ENCODE measurements around the gene LGALS9C. TPM values are rescaled to one million over a fixed set of nuclear protein-coding genes. Genes with fewer than 3 reads are reported as not detected.
"Not testable (repeated sequence)": the region's sequence is repeated elsewhere in the genome, so short reads cannot be mapped to it uniquely, and the experiment has no call there.

The LGALS9C gene
- total and polyA plus RNA-seq, 2 of the 13 experiments (the other 11 are each of a cell fraction or from before 2014, with no cell fraction given), result not detected

DNA sequence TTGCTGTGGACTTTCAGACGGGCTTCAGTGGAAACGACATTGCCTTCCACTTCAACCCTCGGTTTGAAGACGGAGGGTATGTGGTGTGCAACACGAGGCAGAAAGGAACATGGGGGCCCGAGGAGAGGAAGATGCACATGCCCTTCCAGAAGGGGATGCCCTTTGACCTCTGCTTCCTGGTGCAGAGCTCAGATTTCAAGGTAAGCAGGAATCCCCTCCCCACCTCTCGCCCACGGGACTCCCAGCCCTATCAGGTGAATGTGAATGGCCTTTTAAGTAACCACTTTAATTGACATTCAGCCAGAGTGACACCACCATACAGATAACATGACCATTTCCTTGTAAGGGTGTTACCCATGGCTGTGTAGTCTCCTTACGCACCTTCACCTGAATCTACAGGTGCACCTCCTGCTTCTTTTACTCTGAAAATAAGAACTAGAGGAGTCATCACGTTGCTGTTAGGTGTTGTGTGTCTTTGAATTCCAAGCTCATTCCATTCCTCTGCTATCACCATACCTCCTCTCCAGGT lies 9.4 kb downstream of the LGALS9C start:
- H3K36me3 ChIP-seq (replicated peaks in 1 of 2; ENCODE audit: control insufficient read depth in 1 of 2, insufficient read depth in 2 of 2, low read length in 2 of 2); H3K9ac ChIP-seq (ENCODE audit: insufficient read depth, low read depth, low read length); intact Hi-C loops (cut with micrococcal nuclease; ENCODE audit: unreplicated experiment); POLR2A ChIA-PET; H3K4me1 ChIP-seq (ENCODE audit: insufficient read depth, low read length); H3K4me3 ChIP-seq (replicated peaks in 1 of 3; ENCODE audit: insufficient read depth in 1 of 3, low read depth in 2 of 3, low read length in 3 of 3); BruUV-seq (replicated peaks); ATAC-seq; CTCF ChIA-PET (ENCODE audit: low intra/inter-chr PET ratio, low total read pairs); in situ Hi-C loops (cut with HindIII; ENCODE audit: extremely low pct_ligation_motif_present, low pct_unique_long_range_greater_than_20kb); H3K4me2 ChIP-seq (ENCODE audit: low read depth, low read length); FAIRE-seq; H3K9me3 ChIP-seq (ENCODE audit: low read length); H3K79me2 ChIP-seq (ENCODE audit: insufficient read depth, low read length); DNase-seq (ENCODE audit: low spot score); H3K27me3 ChIP-seq (ENCODE audit: control insufficient read depth in 1 of 2, insufficient read depth in 2 of 2, low read length in 2 of 2); H4K20me1 ChIP-seq (ENCODE audit: insufficient read depth, low read length); H3K27ac ChIP-seq (ENCODE audit: extremely low read length, insufficient read depth, low read length); H2AFZ ChIP-seq (ENCODE audit: low read length): not testable (repeated sequence)
- 0% methylated on average over 3 of the region's 10 CpGs for WGBS (ENCODE audit: low lambda C conversion rate)

- FAIRE-seq; H3K4me3 ChIP-seq (replicated peaks in 1 of 3; ENCODE audit: insufficient read depth in 1 of 3, low read depth in 2 of 3, low read length in 3 of 3); H3K9me3 ChIP-seq (ENCODE audit: low read length); H3K4me2 ChIP-seq (ENCODE audit: low read depth, low read length); H3K27ac ChIP-seq (ENCODE audit: extremely low read length, insufficient read depth, low read length); H3K9ac ChIP-seq (ENCODE audit: insufficient read depth, low read depth, low read length); H2AFZ ChIP-seq (ENCODE audit: low read length); in situ Hi-C loops (cut with HindIII; ENCODE audit: extremely low pct_ligation_motif_present, low pct_unique_long_range_greater_than_20kb); CTCF ChIA-PET (ENCODE audit: low intra/inter-chr PET ratio, low total read pairs); H3K4me1 ChIP-seq (ENCODE audit: insufficient read depth, low read length); ATAC-seq; BruUV-seq (replicated peaks); intact Hi-C loops (cut with micrococcal nuclease; ENCODE audit: unreplicated experiment); H3K36me3 ChIP-seq (replicated peaks in 1 of 2; ENCODE audit: control insufficient read depth in 1 of 2, insufficient read depth in 2 of 2, low read length in 2 of 2); POLR2A ChIA-PET; H3K27me3 ChIP-seq (ENCODE audit: control insufficient read depth in 1 of 2, insufficient read depth in 2 of 2, low read length in 2 of 2); DNase-seq (ENCODE audit: low spot score); H3K79me2 ChIP-seq (ENCODE audit: insufficient read depth, low read length); H4K20me1 ChIP-seq (ENCODE audit: insufficient read depth, low read length): not testable (repeated sequence)
- WGBS (ENCODE audit: low lambda C conversion rate), result 33% methylated on average over 2 of the region's 10 CpGs
Observed at GRCh38 chr17:18487633-18488032, 11.0 kb downstream of the LGALS9C start.

DNA sequence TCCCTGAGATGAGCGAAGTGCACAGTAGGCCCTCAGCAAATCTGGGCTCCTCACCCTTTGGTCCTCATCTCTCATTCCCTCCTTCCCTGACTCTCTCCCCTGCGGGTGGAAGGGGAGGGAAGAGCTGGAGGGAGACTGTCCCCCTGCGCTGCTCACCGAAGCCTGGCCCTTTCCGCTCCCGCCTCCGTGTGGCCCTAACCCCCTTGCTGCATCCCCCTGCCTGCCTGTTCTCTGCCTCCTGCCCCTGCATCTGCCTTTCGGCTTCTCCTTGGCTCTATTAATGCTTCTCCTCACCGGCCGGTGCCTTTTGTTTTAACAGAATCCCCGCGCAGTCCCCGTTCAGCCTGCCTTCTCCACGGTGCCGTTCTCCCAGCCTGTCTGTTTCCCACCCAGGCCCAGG lies 12.0 kb downstream of the LGALS9C start:
- in situ Hi-C loops (cut with HindIII; ENCODE audit: extremely low pct_ligation_motif_present, low pct_unique_long_range_greater_than_20kb); H3K36me3 ChIP-seq (replicated peaks in 1 of 2; ENCODE audit: control insufficient read depth in 1 of 2, insufficient read depth in 2 of 2, low read length in 2 of 2); H3K27ac ChIP-seq (ENCODE audit: extremely low read length, insufficient read depth, low read length); H3K9me3 ChIP-seq (ENCODE audit: low read length); H4K20me1 ChIP-seq (ENCODE audit: insufficient read depth, low read length); H3K4me1 ChIP-seq (ENCODE audit: insufficient read depth, low read length); H3K27me3 ChIP-seq (ENCODE audit: control insufficient read depth in 1 of 2, insufficient read depth in 2 of 2, low read length in 2 of 2); POLR2A ChIA-PET; H3K4me3 ChIP-seq (replicated peaks in 1 of 3; ENCODE audit: insufficient read depth in 1 of 3, low read depth in 2 of 3, low read length in 3 of 3); H3K79me2 ChIP-seq (ENCODE audit: insufficient read depth, low read length); H3K9ac ChIP-seq (ENCODE audit: insufficient read depth, low read depth, low read length); FAIRE-seq; DNase-seq (ENCODE audit: low spot score); H2AFZ ChIP-seq (ENCODE audit: low read length); BruUV-seq (replicated peaks); H3K4me2 ChIP-seq (ENCODE audit: low read depth, low read length); intact Hi-C loops (cut with micrococcal nuclease; ENCODE audit: unreplicated experiment); CTCF ChIA-PET (ENCODE audit: low intra/inter-chr PET ratio, low total read pairs): not testable (repeated sequence)
- 62% methylated on average over 9 of the region's 15 CpGs for WGBS (ENCODE audit: low lambda C conversion rate)
- peak; percentile 47; the same call in 2 of the 3 replicates for ATAC-seq

DNA sequence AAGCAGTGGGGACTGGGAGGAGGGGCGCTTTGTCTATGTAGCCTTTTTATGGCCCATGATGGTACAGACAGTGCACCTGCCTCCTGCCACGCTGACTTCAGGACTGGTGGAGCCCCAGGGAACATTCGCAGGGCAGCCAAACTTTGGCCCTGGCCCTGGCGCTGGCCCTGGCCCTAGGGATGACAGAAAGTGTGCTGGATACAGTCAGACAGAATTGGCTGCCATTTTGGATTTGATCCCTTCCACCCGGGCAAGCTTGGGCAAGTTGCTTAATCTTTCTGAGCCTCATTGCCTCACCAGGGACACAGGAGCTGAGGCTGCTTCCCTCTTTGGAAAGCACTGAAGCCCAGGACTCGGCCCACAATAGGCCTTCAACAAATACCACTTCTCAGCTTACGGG lies 13.4 kb downstream of the LGALS9C start:
- CTCF ChIA-PET (ENCODE audit: low intra/inter-chr PET ratio, low total read pairs); H3K9ac ChIP-seq (ENCODE audit: insufficient read depth, low read depth, low read length); H3K27me3 ChIP-seq (ENCODE audit: control insufficient read depth in 1 of 2, insufficient read depth in 2 of 2, low read length in 2 of 2); intact Hi-C loops (cut with micrococcal nuclease; ENCODE audit: unreplicated experiment); H3K9me3 ChIP-seq (ENCODE audit: low read length); H3K36me3 ChIP-seq (replicated peaks in 1 of 2; ENCODE audit: control insufficient read depth in 1 of 2, insufficient read depth in 2 of 2, low read length in 2 of 2); H3K27ac ChIP-seq (ENCODE audit: extremely low read length, insufficient read depth, low read length); H4K20me1 ChIP-seq (ENCODE audit: insufficient read depth, low read length); H3K4me1 ChIP-seq (ENCODE audit: insufficient read depth, low read length); FAIRE-seq; POLR2A ChIA-PET; in situ Hi-C loops (cut with HindIII; ENCODE audit: extremely low pct_ligation_motif_present, low pct_unique_long_range_greater_than_20kb); H2AFZ ChIP-seq (ENCODE audit: low read length); H3K4me3 ChIP-seq (replicated peaks in 1 of 3; ENCODE audit: insufficient read depth in 1 of 3, low read depth in 2 of 3, low read length in 3 of 3); DNase-seq (ENCODE audit: low spot score); BruUV-seq (replicated peaks); ATAC-seq; H3K4me2 ChIP-seq (ENCODE audit: low read depth, low read length); H3K79me2 ChIP-seq (ENCODE audit: insufficient read depth, low read length): not testable (repeated sequence)
- no CpG with 5 or more reads among the region's 7 CpGs for WGBS (ENCODE audit: low lambda C conversion rate)
